DOHH2 (cell line): Measurements from ENCODE around the gene TBXA2R.

Experiments
- H3F3A ChIP-seq: fragments of 200-600 bp; sonication (generic), shearing (Covaris generic); 2 replicates; pipeline ENCODE4 v1.6.0; 2016; ENCODE audit warnings: antibody characterized with exemption, mild to moderate bottlenecking; ENCODE audit not compliant: control insufficient read depth, insufficient read depth
- H3K27ac ChIP-seq: fragments of 200-600 bp; sonication (generic); 2 replicates; pipeline ENCODE4 v1.5.1; 2014; ENCODE audit warnings: low read depth, mild to moderate bottlenecking, low read length, moderate library complexity
- H3K27me3 ChIP-seq: fragments of 200-600 bp; sonication (generic); 2 replicates; pipeline ENCODE4 v1.6.1; 2014; ENCODE audit warnings: mild to moderate bottlenecking, low read length, mixed read lengths; ENCODE audit not compliant: control insufficient read depth
- H3K36me3 ChIP-seq: fragments of 200-600 bp; sonication (generic); 2 replicates; pipeline ENCODE4 v1.6.1; 2014; ENCODE audit warnings: mild to moderate bottlenecking, low read length, moderate library complexity, mixed read lengths; ENCODE audit not compliant: control insufficient read depth
- H3K4me1 ChIP-seq: fragments of 200-600 bp; sonication (generic); 2 replicates; pipeline ENCODE4 v1.6.1; 2014; ENCODE audit warnings: mild to moderate bottlenecking, low read length, mixed read lengths; ENCODE audit not compliant: control insufficient read depth
- H3K4me2 ChIP-seq: fragments of 200-600 bp; sonication (generic); 2 replicates; pipeline ENCODE4 v1.6.0; 2014; ENCODE audit warnings: mild to moderate bottlenecking, low read length, moderate library complexity
- H3K4me3 ChIP-seq: fragments of 200-600 bp; sonication (generic); 2 replicates; pipeline ENCODE4 v1.5.1; 2014; ENCODE audit warnings: mild to moderate bottlenecking, low read length, mixed read lengths
- H3K79me2 ChIP-seq: fragments of 200-600 bp; sonication (generic); 2 replicates; pipeline ENCODE4 v1.6.1; 2014; ENCODE audit warnings: mild to moderate bottlenecking, low read length, mixed read lengths; ENCODE audit not compliant: control insufficient read depth
- H3K9me2 ChIP-seq: fragments of 200-600 bp; sonication (generic); replicated peaks from 2 replicates; pipeline ENCODE4 v1.6.1; 2014; ENCODE audit warnings: mild to moderate bottlenecking, low read length, mixed read lengths; ENCODE audit not compliant: control insufficient read depth
- H3K9me3 ChIP-seq: fragments of 200-600 bp; sonication (generic); 2 replicates; pipeline ENCODE4 v1.6.1; 2014; ENCODE audit warnings: antibody characterized with exemption, low read length, mixed read lengths; ENCODE audit not compliant: control insufficient read depth, insufficient read depth
- H4K20me1 ChIP-seq: fragments of 200-600 bp; sonication (generic); 2 replicates; pipeline ENCODE4 v1.6.0; 2014; ENCODE audit warnings: low read depth, mild to moderate bottlenecking, antibody characterized with exemption, low read length, moderate library complexity; ENCODE audit not compliant: control insufficient read depth, insufficient read depth
- EZH2phosphoT487 ChIP-seq: fragments of 200-600 bp; sonication (generic); IDR thresholded peaks from 2 replicates; pipeline ENCODE4 v1.6.1; 2017; ENCODE audit warnings: borderline replicate concordance, mild to moderate bottlenecking, antibody characterized with exemption, low read length, moderate library complexity, mixed read lengths
- TF ChIP-seq, protein P1 (sequence below): fragments of 200-600 bp; sonication (generic); IDR thresholded peaks from one replicate; pipeline ENCODE4 v1.5.1; 2014; ENCODE audit warnings: antibody characterized with exemption, mild to moderate bottlenecking, low read depth, low read length; ENCODE audit not compliant: poor library complexity, severe bottlenecking

The TBXA2R gene

DNA sequence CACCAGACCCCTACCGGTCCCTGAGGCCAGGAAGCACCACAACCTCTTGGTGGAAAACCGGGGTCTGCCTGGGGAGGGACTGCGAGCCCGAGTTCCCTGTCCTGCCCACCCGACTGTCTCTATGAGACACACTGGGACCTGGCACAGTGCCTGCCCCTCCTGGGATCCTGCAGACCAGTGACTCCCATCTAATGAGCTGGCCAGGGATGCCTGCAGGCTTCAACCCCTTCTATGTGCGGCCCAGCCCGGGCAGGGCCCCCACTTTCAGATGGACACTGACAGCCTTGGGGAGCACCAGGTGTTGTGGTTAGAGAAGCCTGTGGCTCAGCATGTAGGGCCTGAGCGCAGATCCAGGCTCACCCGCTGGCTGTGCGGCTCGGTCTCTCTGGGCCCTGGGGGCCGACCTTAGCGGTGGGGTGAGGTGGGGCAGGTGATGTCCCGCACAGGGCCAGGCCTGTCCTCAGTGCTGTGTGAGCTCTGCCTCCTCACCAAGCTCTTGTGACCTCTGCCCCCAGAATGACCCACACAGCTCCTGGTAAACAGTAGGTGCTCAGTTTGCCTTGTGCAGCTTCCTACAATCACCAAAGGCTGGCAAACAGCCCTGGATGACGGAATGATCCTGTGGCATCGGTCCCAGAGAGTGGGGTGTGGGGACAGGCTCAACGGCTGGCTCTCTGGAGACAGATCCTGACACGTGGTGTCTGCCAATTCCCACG lies 37.8 kb upstream of the TBXA2R start:
- TF ChIP-seq, protein P1, sequence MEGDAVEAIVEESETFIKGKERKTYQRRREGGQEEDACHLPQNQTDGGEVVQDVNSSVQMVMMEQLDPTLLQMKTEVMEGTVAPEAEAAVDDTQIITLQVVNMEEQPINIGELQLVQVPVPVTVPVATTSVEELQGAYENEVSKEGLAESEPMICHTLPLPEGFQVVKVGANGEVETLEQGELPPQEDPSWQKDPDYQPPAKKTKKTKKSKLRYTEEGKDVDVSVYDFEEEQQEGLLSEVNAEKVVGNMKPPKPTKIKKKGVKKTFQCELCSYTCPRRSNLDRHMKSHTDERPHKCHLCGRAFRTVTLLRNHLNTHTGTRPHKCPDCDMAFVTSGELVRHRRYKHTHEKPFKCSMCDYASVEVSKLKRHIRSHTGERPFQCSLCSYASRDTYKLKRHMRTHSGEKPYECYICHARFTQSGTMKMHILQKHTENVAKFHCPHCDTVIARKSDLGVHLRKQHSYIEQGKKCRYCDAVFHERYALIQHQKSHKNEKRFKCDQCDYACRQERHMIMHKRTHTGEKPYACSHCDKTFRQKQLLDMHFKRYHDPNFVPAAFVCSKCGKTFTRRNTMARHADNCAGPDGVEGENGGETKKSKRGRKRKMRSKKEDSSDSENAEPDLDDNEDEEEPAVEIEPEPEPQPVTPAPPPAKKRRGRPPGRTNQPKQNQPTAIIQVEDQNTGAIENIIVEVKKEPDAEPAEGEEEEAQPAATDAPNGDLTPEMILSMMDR: no peak
- TF ChIP-seq EZH2phosphoT487: no peak
- no peak overlapping the region for H3K4me3 ChIP-seq
- H3K9me2 ChIP-seq: no peaks in the 10 kb centered on the region
- H3K4me2 ChIP-seq: no peak overlapping the region
- no peaks in the 10 kb centered on the region for H3F3A ChIP-seq
- H4K20me1 ChIP-seq: no peaks in the 10 kb centered on the region
- H3K36me3 ChIP-seq: no peaks in the 10 kb centered on the region
- H3K9me3 ChIP-seq: no peaks in the 10 kb centered on the region
- H3K79me2 ChIP-seq: no peaks in the 10 kb centered on the region
- H3K27me3 ChIP-seq: no peaks in the 10 kb centered on the region
- H3K27ac ChIP-seq: no peak overlapping the region
- H3K4me1 ChIP-seq: no peaks in the 10 kb centered on the region

DNA sequence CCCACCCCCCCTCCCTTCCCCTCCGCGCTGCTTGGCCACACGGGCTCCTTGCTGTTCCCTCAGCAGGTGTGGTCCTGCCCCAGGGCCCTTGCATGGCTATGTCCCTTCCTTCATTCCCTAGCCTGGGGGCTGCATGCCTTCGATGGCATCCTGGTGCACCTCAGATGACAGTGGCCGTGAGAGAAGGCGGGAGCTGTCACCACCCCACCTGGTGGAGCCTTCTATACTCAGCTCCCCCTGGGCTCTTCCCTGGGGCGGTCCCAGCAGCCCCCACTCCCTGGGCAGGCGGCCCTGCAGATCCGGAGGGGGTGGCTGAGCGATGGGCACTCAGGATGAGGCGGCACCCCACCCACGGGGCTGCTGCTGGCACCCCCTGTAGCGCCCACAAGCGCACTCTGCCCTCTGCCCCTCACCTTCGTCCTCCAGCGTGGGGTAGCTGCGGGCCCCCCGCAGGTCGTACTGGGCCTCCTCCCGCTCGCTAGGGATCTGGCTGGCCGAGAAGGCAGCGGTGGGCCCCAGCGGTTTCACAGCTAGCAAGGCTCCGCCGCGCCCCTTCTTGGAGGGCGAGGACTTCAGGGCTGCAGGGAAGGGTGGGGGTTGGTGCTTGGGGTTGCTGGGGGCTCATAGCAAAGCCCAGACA lies 37.1 kb upstream of the TBXA2R start:
- H3K4me3 ChIP-seq: no peak overlapping the region
- H3K4me2 ChIP-seq: no peak overlapping the region
- H3F3A ChIP-seq: no peaks in the 10 kb centered on the region
- H3K9me3 ChIP-seq: no peaks in the 10 kb centered on the region
- no peaks in the 10 kb centered on the region for H3K9me2 ChIP-seq
- no peaks in the 10 kb centered on the region for H3K27me3 ChIP-seq
- TF ChIP-seq, protein P1: no peak
- no peak for TF ChIP-seq EZH2phosphoT487
- no peaks in the 10 kb centered on the region for H3K36me3 ChIP-seq
- H3K4me1 ChIP-seq: no peaks in the 10 kb centered on the region
- H4K20me1 ChIP-seq: no peaks in the 10 kb centered on the region
- no peak overlapping the region for H3K27ac ChIP-seq
- H3K79me2 ChIP-seq: no peaks in the 10 kb centered on the region

DNA sequence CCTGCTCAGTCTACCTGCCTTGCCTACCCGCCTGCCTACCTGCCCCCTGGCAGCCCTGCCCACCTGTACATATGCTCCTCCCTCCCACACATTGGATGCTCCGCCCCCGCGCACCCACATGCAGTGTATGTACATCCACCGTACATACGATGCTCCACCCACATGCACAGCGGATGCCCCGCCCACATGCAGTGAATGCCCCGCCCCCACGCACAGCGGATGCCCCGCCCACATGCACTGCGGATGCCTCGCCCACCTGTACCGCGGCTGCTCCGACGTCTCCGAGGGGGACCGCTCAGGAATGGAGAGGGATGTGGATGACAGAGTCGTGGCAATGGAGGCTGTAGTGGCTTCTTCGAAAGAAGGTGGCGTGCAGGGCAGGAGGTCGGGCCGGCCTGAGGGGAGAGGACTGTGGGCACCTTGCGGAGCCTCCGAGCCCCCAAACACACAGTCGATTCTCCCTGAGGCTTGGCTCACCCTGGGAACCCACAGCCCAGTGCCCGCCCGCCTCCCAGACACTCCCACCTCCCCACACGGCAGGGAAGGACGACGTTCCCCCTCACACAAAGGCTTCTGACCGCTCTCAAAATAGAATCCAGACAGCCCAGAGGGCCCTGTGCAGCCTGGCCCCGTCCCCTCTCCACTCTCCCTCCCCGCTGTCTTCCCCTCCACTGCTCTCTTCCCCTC lies 36.5 kb upstream of the TBXA2R start:
- Histone ChIP-seq H3K79me2 (no peaks in the 10 kb centered on the region), H3K9me2 (no peaks in the 10 kb centered on the region), H3F3A (no peaks in the 10 kb centered on the region), H3K27ac (no peak overlapping the region), H3K9me3 (no peaks in the 10 kb centered on the region), H3K27me3 (no peaks in the 10 kb centered on the region), H3K4me3 (no peak overlapping the region), H3K4me1 (no peaks in the 10 kb centered on the region), H3K4me2 (no peak overlapping the region), H3K36me3 (no peaks in the 10 kb centered on the region), H4K20me1 (no peaks in the 10 kb centered on the region)
- TF ChIP-seq, protein P1: no peak
- TF ChIP-seq EZH2phosphoT487: no peak
